HepG2 (cell line): Measurements from ENCODE around the gene CAMK2D. TPM values are rescaled to one million over a fixed set of nuclear protein-coding genes. Genes with fewer than 3 reads are reported as not detected.

ENCODE experiments used
- CEBPG ChIP-seq: IDR thresholded peaks from 2 replicates; pipeline ENCODE4 v1.6.1; 2016
- GATAD2A ChIP-seq: IDR thresholded peaks from 2 replicates; pipeline ENCODE4 v1.6.1; 2016
- HMG20A ChIP-seq: IDR thresholded peaks from 2 replicates; pipeline ENCODE4 v1.6.1; 2016; ENCODE audit warnings: borderline replicate concordance
- HNF4A ChIP-seq: sonication (generic); formaldehyde crosslinking; IDR thresholded peaks from 2 replicates; pipeline ENCODE4 v1.4.0; 2020; ENCODE audit warnings: missing genetic modification reagents
- KLF9 ChIP-seq: IDR thresholded peaks from 2 replicates; pipeline ENCODE4 v1.6.1; 2016; ENCODE audit warnings: low read depth
- RERE ChIP-seq: IDR thresholded peaks from 2 replicates; pipeline ENCODE4 v1.6.1; 2016; ENCODE audit warnings: low read depth, missing genetic modification reagents, missing compliant biosample characterization
- SMC3 ChIP-seq: IDR thresholded peaks from 2 replicates; pipeline ENCODE4 v1.6.1; 2011; ENCODE audit warnings: low read length, improper control_type of control experiment
- SYNCRIP ChIP-seq: fragments of 200-400 bp; formaldehyde crosslinking; IDR thresholded peaks from 2 replicates; pipeline ENCODE4 v1.6.1; 2018; ENCODE audit warnings: mild to moderate bottlenecking, low read depth, low read length; ENCODE audit not compliant: insufficient read depth
- ZNF3 ChIP-seq: IDR thresholded peaks from 2 replicates; pipeline ENCODE4 v1.7.0; 2017; ENCODE audit warnings: inconsistent platforms
- ZNF333 ChIP-seq: sonication (generic); formaldehyde crosslinking; IDR thresholded peaks from 2 replicates; pipeline ENCODE4 v1.4.0; 2020; ENCODE audit warnings: mild to moderate bottlenecking, missing genetic modification reagents, borderline replicate concordance
- ZNF776 ChIP-seq: sonication (generic); formaldehyde crosslinking; IDR thresholded peaks from 2 replicates; pipeline ENCODE4 v1.4.0; 2020; ENCODE audit warnings: mild to moderate bottlenecking, missing genetic modification reagents
- ZSCAN22 ChIP-seq: sonication (generic); formaldehyde crosslinking; IDR thresholded peaks from 2 replicates; pipeline ENCODE4 v1.4.0; 2020; ENCODE audit warnings: mild to moderate bottlenecking, missing genetic modification reagents
- polyA plus RNA-seq, 8 experiments: library from polyadenylated mRNA; depleted of rRNA in 3 of 8; stranded (reverse) in 7 of 8; unstranded in 1 of 8; fragments of >200 nt; fragmentation: Illumina TruSeq in 4 of 8; extraction: Trizol in 4 of 8; gene quantifications; 2 replicates each; pipeline versions ENCODE4 v1.2.1 to v1.2.3, GENCODE V29; 2011 to 2016; ENCODE audit warnings: low read depth in 4 of 8, missing spikeins in 1 of 8, mixed read lengths in 1 of 8; ENCODE audit not compliant: insufficient read depth in 1 of 8
- total RNA-seq, 5 experiments: library from RNA; depleted of rRNA; stranded (reverse); fragments of >200 nt; fragmentation: Illumina TruSeq; extraction: Trizol; gene quantifications; 2 replicates each; pipeline ENCODE4 v1.2.3, GENCODE V29; 2016; ENCODE audit warnings: low read depth in 1 of 5
- TF ChIP-seq, protein P1 (sequence below): sonication (generic); formaldehyde crosslinking; IDR thresholded peaks from 2 replicates; pipeline ENCODE4 v1.4.0; 2020; ENCODE audit warnings: low read depth, missing genetic modification reagents
- TF ChIP-seq, protein P2 (sequence below), 2 experiments: fragments of 450-650 bp in 1 of 2; sonication (generic) in 1 of 2; formaldehyde crosslinking; IDR thresholded peaks; 2 replicates each; pipeline versions ENCODE4 v1.5.0 to v1.8.0; 2020 to 2022; ENCODE audit warnings: mild to moderate bottlenecking in 1 of 2, missing genetic modification reagents in 1 of 2
- TF ChIP-seq, protein P3 (sequence below): sonication (generic); formaldehyde crosslinking; IDR thresholded peaks from 2 replicates; pipeline ENCODE4 v1.4.0; 2020; ENCODE audit warnings: missing genetic modification reagents

The CAMK2D gene
- total and polyA plus RNA-seq, 2 of the 13 experiments (the other 11 are each of a cell fraction or from before 2014, with no cell fraction given), result 18.0 to 65.4 TPM

- TF ChIP-seq RERE (CRISPR knock-in tag), result no peak
- peak; percentile 42 for TF ChIP-seq CEBPG
- no peak for TF ChIP-seq ZNF3
- TF ChIP-seq HNF4A, result peak; percentile 15; the same call in 1 of the 2 replicates
- TF ChIP-seq, protein P1, sequence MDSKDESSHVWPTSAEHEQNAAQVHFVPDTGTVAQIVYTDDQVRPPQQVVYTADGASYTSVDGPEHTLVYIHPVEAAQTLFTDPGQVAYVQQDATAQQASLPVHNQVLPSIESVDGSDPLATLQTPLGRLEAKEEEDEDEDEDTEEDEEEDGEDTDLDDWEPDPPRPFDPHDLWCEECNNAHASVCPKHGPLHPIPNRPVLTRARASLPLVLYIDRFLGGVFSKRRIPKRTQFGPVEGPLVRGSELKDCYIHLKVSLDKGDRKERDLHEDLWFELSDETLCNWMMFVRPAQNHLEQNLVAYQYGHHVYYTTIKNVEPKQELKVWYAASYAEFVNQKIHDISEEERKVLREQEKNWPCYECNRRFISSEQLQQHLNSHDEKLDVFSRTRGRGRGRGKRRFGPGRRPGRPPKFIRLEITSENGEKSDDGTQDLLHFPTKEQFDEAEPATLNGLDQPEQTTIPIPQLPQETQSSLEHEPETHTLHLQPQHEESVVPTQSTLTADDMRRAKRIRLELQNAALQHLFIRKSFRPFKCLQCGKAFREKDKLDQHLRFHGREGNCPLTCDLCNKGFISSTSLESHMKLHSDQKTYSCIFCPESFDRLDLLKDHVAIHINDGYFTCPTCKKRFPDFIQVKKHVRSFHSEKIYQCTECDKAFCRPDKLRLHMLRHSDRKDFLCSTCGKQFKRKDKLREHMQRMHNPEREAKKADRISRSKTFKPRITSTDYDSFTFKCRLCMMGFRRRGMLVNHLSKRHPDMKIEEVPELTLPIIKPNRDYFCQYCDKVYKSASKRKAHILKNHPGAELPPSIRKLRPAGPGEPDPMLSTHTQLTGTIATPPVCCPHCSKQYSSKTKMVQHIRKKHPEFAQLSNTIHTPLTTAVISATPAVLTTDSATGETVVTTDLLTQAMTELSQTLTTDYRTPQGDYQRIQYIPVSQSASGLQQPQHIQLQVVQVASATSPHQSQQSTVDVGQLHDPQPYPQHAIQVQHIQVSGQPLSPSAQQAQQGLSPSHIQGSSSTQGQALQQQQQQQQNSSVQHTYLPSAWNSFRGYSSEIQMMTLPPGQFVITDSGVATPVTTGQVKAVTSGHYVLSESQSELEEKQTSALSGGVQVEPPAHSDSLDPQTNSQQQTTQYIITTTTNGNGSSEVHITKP (CRISPR knock-in tag), result no peak
- no peak for TF ChIP-seq ZSCAN22 (CRISPR knock-in tag)
- TF ChIP-seq, protein P2, sequence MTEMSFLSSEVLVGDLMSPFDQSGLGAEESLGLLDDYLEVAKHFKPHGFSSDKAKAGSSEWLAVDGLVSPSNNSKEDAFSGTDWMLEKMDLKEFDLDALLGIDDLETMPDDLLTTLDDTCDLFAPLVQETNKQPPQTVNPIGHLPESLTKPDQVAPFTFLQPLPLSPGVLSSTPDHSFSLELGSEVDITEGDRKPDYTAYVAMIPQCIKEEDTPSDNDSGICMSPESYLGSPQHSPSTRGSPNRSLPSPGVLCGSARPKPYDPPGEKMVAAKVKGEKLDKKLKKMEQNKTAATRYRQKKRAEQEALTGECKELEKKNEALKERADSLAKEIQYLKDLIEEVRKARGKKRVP (CRISPR knock-in tag; IDR thresholded peaks at IDR 0.05), result peak in 1 of 2 experiments; percentile 94; a peak in 2 of 4 replicates
- TF ChIP-seq HMG20A (CRISPR knock-in tag), result 0 out of 2 replicates have a peak, but pooled peaks have one; percentile 29
- TF ChIP-seq, protein P3, sequence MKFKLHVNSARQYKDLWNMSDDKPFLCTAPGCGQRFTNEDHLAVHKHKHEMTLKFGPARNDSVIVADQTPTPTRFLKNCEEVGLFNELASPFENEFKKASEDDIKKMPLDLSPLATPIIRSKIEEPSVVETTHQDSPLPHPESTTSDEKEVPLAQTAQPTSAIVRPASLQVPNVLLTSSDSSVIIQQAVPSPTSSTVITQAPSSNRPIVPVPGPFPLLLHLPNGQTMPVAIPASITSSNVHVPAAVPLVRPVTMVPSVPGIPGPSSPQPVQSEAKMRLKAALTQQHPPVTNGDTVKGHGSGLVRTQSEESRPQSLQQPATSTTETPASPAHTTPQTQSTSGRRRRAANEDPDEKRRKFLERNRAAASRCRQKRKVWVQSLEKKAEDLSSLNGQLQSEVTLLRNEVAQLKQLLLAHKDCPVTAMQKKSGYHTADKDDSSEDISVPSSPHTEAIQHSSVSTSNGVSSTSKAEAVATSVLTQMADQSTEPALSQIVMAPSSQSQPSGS (CRISPR knock-in tag), result 0 out of 2 replicates have a peak, but pooled peaks have one; percentile 41
- TF ChIP-seq GATAD2A (CRISPR knock-in tag), result peak; percentile 58
- no peak for TF ChIP-seq ZNF333 (CRISPR knock-in tag)
- no peak for TF ChIP-seq SYNCRIP
- TF ChIP-seq KLF9, result no peak
- no peak for TF ChIP-seq SMC3
- TF ChIP-seq ZNF776 (CRISPR knock-in tag), result no peak
Observed at GRCh38 chr4:113434247-113434587, 327.3 kb downstream of the CAMK2D start (continued).
